Aorta (tissue), 5 donors: ENCODE data around the gene RAP1GAP2. TPM values are rescaled to one million over a fixed set of nuclear protein-coding genes. Genes with fewer than 3 reads are reported as not detected.

Experiments used
- ATAC-seq: fragments of 200-7000 bp; cut with Tn5 transposase; one replicate; pipeline ENCODE4 v1.9.1; 2022; ENCODE audit warnings: moderate library complexity; ENCODE audit not compliant: low FRiP score
- DNase-seq, 2 donors: peaks; one replicate each; pipeline ENCODE4 v3.0.0-alpha.2; 2020
- H3K27ac ChIP-seq, 2 donors: one replicate each; pipeline ENCODE4 v1.5.1; 2013; ENCODE audit warnings: low read length in 2 of 2, mild to moderate bottlenecking in 2 of 2, moderate library complexity in 2 of 2, control low read depth in 1 of 2, inconsistent platforms in 1 of 2, low read depth in 1 of 2
- H3K27me3 ChIP-seq, 2 donors: one replicate each; pipeline ENCODE4 v1.6.1; 2013; ENCODE audit warnings: control low read depth in 1 of 2, low read length in 1 of 2, mild to moderate bottlenecking in 1 of 2, moderate library complexity in 1 of 2; ENCODE audit not compliant: insufficient read depth in 2 of 2, control insufficient read depth in 1 of 2
- H3K36me3 ChIP-seq, 2 donors: one replicate each; pipeline ENCODE4 v1.6.1; 2013; ENCODE audit warnings: control low read depth in 1 of 2, low read length in 1 of 2, mild to moderate bottlenecking in 1 of 2; ENCODE audit not compliant: insufficient read depth in 2 of 2, control insufficient read depth in 1 of 2
- H3K4me1 ChIP-seq, 2 donors: one replicate each; pipeline ENCODE4 v1.6.1; 2013; ENCODE audit warnings: low read length in 2 of 2, control low read depth in 1 of 2, mild to moderate bottlenecking in 1 of 2, moderate library complexity in 1 of 2; ENCODE audit not compliant: insufficient read depth in 2 of 2, control insufficient read depth in 1 of 2
- H3K4me3 ChIP-seq, 2 donors: one replicate each; pipeline ENCODE4 v1.5.1; 2013; ENCODE audit warnings: low read length in 2 of 2, control low read depth in 1 of 2, mild to moderate bottlenecking in 1 of 2
- H3K9me3 ChIP-seq: one replicate; pipeline ENCODE4 v1.6.1; 2013; ENCODE audit warnings: mild to moderate bottlenecking, low read length; ENCODE audit not compliant: control insufficient read depth
- WGBS, 2 donors: extraction: QIAGEN DNeasy Blood & Tissue Kit; methylation state at CpG; one replicate each; pipeline ENCODE4 v1.1.7; 2013; 5-methylcytosine and 5-hydroxymethylcytosine counted together
- intact Hi-C, 2 donors: fragments of 100-400 bp; cut with DNase I; formaldehyde crosslinking; loops; one replicate each; pipeline versions ENCODE4 v1.14.2 to v1.15.0; 2022
- polyA plus RNA-seq, 2 donors: library from polyadenylated mRNA; stranded (reverse); fragments of 200-250 nt; gene quantifications; one replicate each; pipeline ENCODE4 v1.2.3, GENCODE V29; 2013
- total RNA-seq, 2 donors: library from RNA; stranded (reverse); fragmentation: NEBNext Ultra II Directional; extraction: Animal tissue kit (Norgen Biotek cat#: 25700); gene quantifications; one replicate each; pipeline ENCODE4 v1.2.1, GENCODE V29; 2021
- donor health status: healthy with polysubstance abuse.
- donor health status: Bipolar disorder and iron deficiency.
- donor health status: DM: no; HTN: no; CAD: no.
- donor health status: DM: no; HTN: no; CAD: no.
- donor health status: DM: yes; HTN: yes; CAD: no.

Gene RAP1GAP2
- total and polyA plus RNA-seq, 4 donors = 2.0 to 7.7 (median 4.2) TPM

DNA sequence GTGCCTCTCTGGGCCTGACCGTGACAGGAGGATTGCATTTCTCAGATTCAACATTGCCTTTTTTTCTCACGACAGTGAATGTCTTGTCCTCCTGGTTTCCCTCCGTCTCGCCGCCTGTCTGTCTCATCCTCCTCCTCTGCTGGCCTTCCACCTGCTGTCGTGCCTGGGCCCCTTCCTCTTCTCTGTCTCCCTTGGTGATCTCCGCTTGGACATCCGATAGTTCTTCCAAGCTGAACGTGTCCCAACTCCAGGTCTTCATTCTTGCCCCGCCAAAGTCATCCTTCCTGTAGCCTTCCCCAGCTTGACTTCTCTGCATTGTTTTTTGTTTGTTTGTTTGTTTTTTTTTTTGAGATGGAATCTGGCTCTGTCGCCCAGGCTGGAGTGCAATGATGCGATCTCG is 79.4 kb downstream of the RAP1GAP2 start:
- Histone ChIP-seq H3K27ac (no peak overlapping the region), H3K4me1 (no peaks in the 10 kb centered on the region), H3K4me3 (no peak overlapping the region), H3K27me3 (no peaks in the 10 kb centered on the region), H3K9me3 (no peaks in the 10 kb centered on the region), H3K36me3 (no peaks in the 10 kb centered on the region)
- DNase-seq (no peak), ATAC-seq (no peak)
- intact Hi-C loops = no loop called here
- WGBS, 2 donors = 95 to 96% methylated on average over 13 of the region's 13 CpGs

DNA sequence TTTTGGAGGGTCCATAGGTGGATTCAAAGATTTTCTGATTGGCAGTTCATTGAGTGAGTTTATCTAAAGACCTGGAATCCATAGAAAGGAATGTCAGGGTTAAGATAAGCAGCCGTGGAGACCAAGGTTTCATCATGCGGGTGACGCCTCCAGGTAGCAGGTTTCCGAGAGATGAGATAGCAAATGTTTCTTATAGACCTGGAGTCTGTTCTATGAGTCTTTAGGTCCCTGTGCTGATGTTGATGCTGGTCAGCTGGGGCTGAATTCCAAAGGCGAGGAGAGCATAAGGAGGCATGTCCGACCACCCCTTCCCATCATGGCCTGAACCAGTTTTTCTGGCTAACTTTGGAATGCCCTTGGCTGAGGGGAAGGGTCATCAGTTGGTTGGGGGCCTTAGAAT is 80.2 kb downstream of the RAP1GAP2 start:
- 83 to 86% methylated on average over 6 of the region's 6 CpGs for WGBS, 2 donors
- Histone ChIP-seq H3K27ac (no peak overlapping the region), H3K9me3 (no peaks in the 10 kb centered on the region), H3K4me1 (no peaks in the 10 kb centered on the region), H3K4me3 (no peak overlapping the region), H3K27me3 (no peaks in the 10 kb centered on the region), H3K36me3 (no peaks in the 10 kb centered on the region)
- intact Hi-C loops = no loop called here
- ATAC-seq = no peak
- DNase-seq = no peak

DNA sequence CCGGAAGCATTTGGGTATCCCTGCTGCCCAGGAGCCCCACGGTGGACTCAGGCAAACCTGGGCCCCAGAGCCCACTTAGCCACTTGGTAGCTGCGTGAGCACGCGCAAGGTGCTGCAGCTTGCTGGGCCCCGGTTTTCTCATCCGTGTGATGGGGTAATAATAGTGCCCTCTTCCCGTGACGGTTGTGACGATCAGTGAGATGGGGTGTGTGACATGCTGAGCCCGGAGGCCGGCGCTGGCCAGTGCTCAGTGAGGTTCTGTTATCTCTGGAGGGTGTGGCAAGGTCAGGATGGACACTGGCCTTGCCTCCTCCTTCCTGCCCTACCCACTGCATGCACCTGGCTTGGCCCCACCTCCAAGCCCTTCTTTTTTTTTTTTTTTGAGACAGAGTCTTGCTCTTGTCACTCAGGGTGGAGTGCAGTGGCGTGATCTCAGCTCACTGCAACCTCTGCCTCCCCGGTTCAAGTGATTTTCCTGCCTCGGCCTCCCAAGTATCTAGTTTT is 82.6 kb downstream of the RAP1GAP2 start:
- no peak overlapping the region for H3K4me3 ChIP-seq
- no peaks in the 10 kb centered on the region for H3K4me1 ChIP-seq
- DNase-seq (no peak), ATAC-seq (peak; percentile 36)
- intact Hi-C loops = no loop called here
- no peak overlapping the region for H3K27ac ChIP-seq
- H3K27me3 ChIP-seq = no peaks in the 10 kb centered on the region
- no peaks in the 10 kb centered on the region for H3K36me3 ChIP-seq
- WGBS, 2 donors = 97% methylated on average over 16 of the region's 16 CpGs
- H3K9me3 ChIP-seq = no peaks in the 10 kb centered on the region

DNA sequence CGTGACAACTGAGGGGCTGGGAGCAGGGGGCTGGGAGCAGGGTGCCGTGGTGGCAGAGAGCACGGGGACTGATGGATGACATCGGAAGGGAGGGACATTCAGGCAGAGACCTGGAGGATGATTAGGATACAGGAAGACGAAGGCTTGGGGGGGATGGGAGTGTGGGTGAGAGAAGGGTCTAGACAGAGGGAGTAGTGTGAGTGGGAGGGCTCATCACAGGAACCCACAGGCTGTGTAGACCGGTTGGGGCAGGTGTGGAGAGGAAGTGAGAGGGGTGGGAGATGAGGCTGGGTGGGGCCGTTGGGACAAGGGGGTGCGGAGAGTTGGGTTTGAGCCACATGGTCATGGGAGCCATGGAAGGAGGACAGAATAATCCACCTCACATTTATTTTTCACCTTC is 83.8 kb downstream of the RAP1GAP2 start:
- no peaks in the 10 kb centered on the region for H3K9me3 ChIP-seq
- DNase-seq = no peak
- H3K27me3 ChIP-seq = no peaks in the 10 kb centered on the region
- intact Hi-C loops = no loop called here
- no peaks in the 10 kb centered on the region for H3K4me1 ChIP-seq
- WGBS, 2 donors = 84% methylated on average over 8 of the region's 8 CpGs
- no peaks in the 10 kb centered on the region for H3K36me3 ChIP-seq
- no peak overlapping the region for H3K4me3 ChIP-seq
- no peak for ATAC-seq
- no peak overlapping the region for H3K27ac ChIP-seq

DNA sequence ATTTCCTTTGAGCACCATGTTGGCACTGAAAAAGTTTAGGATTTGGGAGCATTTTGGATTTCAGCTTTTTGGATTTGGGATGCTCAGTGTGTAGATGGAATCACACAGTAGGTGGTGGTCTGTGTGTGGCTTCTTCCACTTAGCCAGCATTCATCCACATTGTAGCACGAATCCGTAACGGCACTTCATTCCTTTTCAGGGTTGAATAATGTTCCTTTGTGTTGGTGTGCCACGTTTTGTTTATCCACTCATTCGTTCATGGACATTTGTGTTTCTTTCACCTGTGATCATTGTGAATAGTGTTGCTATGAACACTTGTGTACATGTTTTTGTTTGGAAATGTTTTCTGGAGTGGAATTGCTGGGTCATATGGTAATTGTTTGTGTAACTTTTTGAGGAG is 85.1 kb downstream of the RAP1GAP2 start:
- no peak for DNase-seq
- Histone ChIP-seq H3K4me1 (no peaks in the 10 kb centered on the region), H3K27ac (no peak overlapping the region), H3K36me3 (no peaks in the 10 kb centered on the region), H3K4me3 (no peak overlapping the region), H3K27me3 (no peaks in the 10 kb centered on the region), H3K9me3 (no peaks in the 10 kb centered on the region)
- no peak for ATAC-seq
- 95 to 97% methylated on average over 5 of the region's 5 CpGs for WGBS, 2 donors
- intact Hi-C loops = no loop called here

DNA sequence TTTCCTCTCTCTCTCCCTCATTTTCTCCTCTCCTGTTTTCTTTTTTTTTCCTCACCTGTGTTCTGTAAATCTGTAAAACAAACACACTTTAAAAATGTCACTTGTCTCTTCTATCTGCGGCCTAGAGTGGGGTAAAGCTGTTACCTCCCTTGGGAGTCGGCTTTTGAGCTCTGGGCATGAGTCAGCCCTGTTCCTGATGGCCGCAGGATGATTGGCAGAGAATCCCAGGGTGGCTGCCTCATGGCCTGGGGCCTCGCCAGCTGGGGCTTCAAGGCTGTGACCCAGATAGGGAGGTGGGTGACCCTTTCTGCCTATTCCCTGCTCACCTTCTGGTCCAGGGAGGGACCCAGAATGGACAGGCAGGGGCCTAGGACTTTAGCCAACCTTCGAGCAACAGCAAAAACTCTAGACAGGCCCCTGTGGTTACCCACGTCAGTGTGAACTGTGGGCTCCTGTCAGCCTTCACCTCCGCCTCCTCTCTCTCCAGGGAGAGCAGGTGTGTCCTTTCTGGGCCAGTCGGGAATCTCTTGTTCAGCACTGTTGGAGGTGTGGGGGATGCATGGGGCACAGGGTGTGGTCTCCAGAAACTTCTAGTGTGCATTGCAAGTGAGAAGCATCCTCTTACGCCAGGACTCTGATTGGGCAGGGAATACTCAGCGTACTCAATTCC is 87.4 kb downstream of the RAP1GAP2 start:
- ATAC-seq = no peak

DNA sequence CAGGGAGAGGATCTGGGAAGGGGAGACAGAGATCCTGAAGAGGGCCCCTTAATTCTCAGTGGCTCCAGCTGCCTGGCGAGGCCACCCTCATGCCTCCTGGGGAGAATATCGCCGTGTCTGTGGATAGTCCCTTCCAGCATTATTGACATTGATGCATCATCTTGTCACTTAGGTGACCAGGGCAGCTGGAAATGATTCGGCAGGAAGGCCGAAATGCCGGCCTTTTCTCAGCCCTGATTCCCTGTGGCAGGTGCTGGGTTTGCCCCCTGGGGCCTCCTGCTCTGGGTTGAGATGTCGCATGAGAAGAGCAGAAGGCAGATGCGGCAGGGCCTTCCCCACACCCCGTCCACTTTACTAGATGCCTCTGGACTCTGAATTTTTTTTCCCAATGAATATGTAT is 89.5 kb downstream of the RAP1GAP2 start:
- Histone ChIP-seq H3K9me3 (no peaks in the 10 kb centered on the region), H3K27me3 (no peaks in the 10 kb centered on the region), H3K36me3 (no peaks in the 10 kb centered on the region), H3K4me1 (no peaks in the 10 kb centered on the region), H3K4me3 (no peak overlapping the region), H3K27ac (no peak overlapping the region)
- intact Hi-C loops = no loop called here
- 91 to 96% methylated on average over 9 of the region's 9 CpGs for WGBS, 2 donors
- ATAC-seq (no peak), DNase-seq (no peak)

More for the DNA sequence above, 87.4 kb downstream of the RAP1GAP2 start:
- 50 to 63% methylated on average over 10 of the region's 10 CpGs for WGBS, 2 donors
- intact Hi-C loops = no loop called here
- Histone ChIP-seq H3K4me1 (no peaks in the 10 kb centered on the region), H3K9me3 (no peaks in the 10 kb centered on the region), H3K27ac (no peak overlapping the region), H3K4me3 (no peak overlapping the region), H3K36me3 (no peaks in the 10 kb centered on the region), H3K27me3 (no peaks in the 10 kb centered on the region)
- DNase-seq = no peak

DNA sequence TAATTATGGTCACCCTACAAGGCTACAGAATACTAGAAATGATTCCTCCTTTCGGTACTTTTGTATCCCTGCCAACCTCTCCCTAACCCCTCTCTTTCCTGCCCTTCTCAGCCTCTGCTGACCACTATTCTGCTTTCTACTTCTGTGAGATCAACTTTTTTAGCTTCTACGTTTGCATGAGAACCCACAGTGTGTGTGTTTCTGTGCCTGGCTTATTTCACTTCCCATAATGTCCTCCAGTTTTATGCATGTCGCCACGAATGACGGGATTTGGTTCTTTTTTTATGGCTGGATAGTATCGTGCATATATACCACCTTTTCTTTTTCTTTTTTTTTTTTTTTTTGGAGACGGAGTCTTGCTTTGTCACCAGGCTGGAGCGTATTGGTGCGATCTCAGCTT is 92.1 kb downstream of the RAP1GAP2 start:
- WGBS, 2 donors = 90 to 92% methylated on average over 9 of the region's 9 CpGs
- ATAC-seq = no peak
- intact Hi-C loops = no loop called here

DNA sequence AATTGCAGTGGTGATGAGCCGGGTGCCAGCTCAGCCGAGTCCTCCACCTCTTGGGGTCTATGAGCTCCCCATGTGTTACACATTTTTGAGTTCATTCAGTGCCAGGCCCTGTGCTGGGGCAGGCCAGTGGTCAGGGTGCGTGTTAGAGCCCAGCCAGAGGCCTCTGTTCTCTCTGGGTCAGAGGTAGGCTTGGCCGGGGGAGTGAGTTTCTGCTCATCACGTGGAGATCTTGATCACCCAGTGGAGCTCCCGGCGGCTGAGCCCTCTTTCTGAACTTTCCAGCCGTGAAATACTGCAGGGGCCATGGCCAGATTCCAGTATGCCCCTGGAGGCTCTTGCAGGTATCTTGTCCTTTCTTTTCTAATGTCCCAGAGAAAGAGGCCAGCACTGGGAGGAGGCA is 93.0 kb downstream of the RAP1GAP2 start:
- Histone ChIP-seq H3K9me3 (no peaks in the 10 kb centered on the region), H3K4me3 (no peak overlapping the region), H3K27me3 (no peaks in the 10 kb centered on the region), H3K27ac (no peak overlapping the region), H3K36me3 (no peaks in the 10 kb centered on the region), H3K4me1 (no peaks in the 10 kb centered on the region)
- intact Hi-C loops = no loop called here
- WGBS, 2 donors = 89 to 90% methylated on average over 8 of the region's 8 CpGs
- no peak for DNase-seq
- no peak for ATAC-seq

More for the DNA sequence above, 92.1 kb downstream of the RAP1GAP2 start:
- H3K9me3 ChIP-seq = no peaks in the 10 kb centered on the region
- no peaks in the 10 kb centered on the region for H3K4me1 ChIP-seq
- no peak overlapping the region for H3K27ac ChIP-seq
- DNase-seq = no peak
- no peaks in the 10 kb centered on the region for H3K27me3 ChIP-seq
- no peak overlapping the region for H3K4me3 ChIP-seq
- no peaks in the 10 kb centered on the region for H3K36me3 ChIP-seq
